Measurements from ENCODE around the gene PHLDB2. TPM values are rescaled to one million over a fixed set of nuclear protein-coding genes. Genes with fewer than 3 reads are reported as not detected.

Gene PHLDB2
- total RNA-seq, 2 experiments from 2014 or later, result 0.75 to 0.81 TPM

- no peaks in the 10 kb centered on the region for H3K9me3 Mint-ChIP-seq (ENCODE audit: low read depth)
- H3K27me3 Mint-ChIP-seq, result no peaks in the 10 kb centered on the region
- no peak for DNase-seq
- H3K4me3 Mint-ChIP-seq, result no peak overlapping the region
- CTCF ChIA-PET, result interaction anchor here (0.8 to 1.4 kb wide), 3 partner anchors 11 to 192 kb away, joined by 3 read pairs; no protein-coding TSS in a partner anchor
- H3K27ac Mint-ChIP-seq, result no peak overlapping the region
- intact Hi-C loops (cut with DNase I, micrococcal nuclease), result no loop called here
- ATAC-seq, result no peak
- peaks cover 3% of the 10 kb centered on the region for H3K4me1 Mint-ChIP-seq
- POLR2A ChIA-PET, result interaction anchor here (0.5 kb wide), 1 partner anchor 856 kb away, joined by 3 read pairs; no protein-coding TSS in a partner anchor
- no peaks in the 10 kb centered on the region for H3K36me3 Mint-ChIP-seq (ENCODE audit: low read depth)
Measured at GRCh38 chr3:111907151-111907550, 48.1 kb downstream of the PHLDB2 start.

DNA sequence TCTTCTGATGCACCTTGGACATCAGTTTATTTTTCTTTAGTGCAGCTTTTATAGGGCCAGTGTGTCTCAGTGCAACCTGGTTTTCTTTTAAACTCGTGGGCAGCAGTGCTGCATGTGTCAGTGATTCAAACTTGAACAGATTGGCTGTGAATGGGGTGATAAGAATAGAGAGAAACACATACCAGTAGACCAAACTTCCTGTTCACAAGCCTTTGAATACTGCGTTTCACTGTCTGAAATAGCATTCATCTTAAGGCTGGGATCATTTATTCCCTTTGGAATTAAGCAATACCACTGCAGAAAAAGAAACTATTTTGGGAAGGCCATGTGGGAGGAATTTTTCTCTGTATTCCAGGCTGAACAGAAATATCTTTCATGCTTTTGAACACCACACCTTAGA, 51.7 kb downstream of the PHLDB2 start:
- ATAC-seq, result no peak
- Mint-ChIP-seq H3K9me3 (ENCODE audit: low read depth) (no peaks in the 10 kb centered on the region), H3K36me3 (ENCODE audit: low read depth) (no peaks in the 10 kb centered on the region), H3K27me3 (no peaks in the 10 kb centered on the region), H3K4me3 (no peak overlapping the region), H3K27ac (no peak overlapping the region), H3K4me1 (no peaks in the 10 kb centered on the region)
- DNase-seq, result no peak
- ChIA-PET POLR2A (no interaction called here), CTCF (no interaction called here)
- intact Hi-C loops (cut with DNase I, micrococcal nuclease), result no loop called here

DNA sequence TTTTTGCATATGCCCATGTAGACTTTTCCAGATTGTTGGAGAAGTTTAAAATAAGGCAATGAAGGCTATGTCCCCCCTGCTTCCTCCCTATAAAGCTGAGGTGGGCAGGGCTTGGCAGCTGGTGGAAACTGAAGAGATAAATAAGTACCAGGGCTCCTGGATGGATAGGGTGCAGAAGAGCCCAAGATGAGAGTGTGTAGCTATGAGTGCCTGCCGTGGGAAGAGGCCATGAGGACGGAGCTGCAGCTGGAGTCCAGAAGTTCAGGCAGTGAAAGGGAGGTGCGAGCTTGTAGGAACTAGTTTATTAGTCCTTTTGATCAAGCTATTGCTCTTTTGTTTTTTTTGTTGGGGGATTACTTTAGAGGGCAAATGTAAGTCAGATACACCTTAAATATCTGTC, 52.4 kb downstream of the PHLDB2 start:
- intact Hi-C loops (cut with DNase I, micrococcal nuclease), result no loop called here
- ATAC-seq (no peak), DNase-seq (no peak)
- Mint-ChIP-seq H3K27me3 (no peaks in the 10 kb centered on the region), H3K9me3 (ENCODE audit: low read depth) (no peaks in the 10 kb centered on the region), H3K36me3 (ENCODE audit: low read depth) (no peaks in the 10 kb centered on the region), H3K27ac (no peak overlapping the region), H3K4me3 (no peak overlapping the region), H3K4me1 (no peaks in the 10 kb centered on the region)
- ChIA-PET CTCF (interaction anchor here (0.6 kb wide), 2 partner anchors 113 to 194 kb away, joined by 3 read pairs; no protein-coding TSS in a partner anchor), POLR2A (no interaction called here)

DNA sequence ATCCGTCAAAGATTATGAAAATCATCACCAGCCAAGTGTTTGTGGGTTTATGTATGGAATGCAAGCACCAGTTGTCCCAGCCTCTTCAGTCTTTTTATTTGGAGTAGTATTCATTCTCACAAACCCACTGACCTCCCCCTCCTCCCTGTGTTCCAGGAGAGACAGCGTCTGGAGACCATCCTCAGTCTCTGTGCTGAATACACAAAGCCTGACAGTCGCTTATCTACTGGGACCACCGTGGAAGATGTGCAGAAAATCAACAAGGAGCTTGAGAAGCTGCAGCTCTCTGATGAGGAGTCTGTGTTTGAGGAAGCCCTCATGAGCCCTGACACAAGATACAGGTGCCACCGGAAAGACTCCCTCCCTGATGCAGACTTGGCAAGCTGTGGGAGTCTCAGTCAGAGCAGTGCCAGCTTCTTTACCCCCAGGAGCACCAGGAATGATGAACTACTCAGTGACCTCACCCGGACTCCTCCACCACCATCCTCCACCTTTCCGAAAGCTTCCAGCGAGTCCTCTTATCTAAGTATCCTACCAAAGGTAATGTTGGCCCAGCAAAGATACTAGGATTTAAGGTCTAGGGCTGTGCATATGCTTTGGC, 54.2 kb downstream of the PHLDB2 start:
- no peaks in the 10 kb centered on the region for H3K36me3 Mint-ChIP-seq (ENCODE audit: low read depth)
- H3K27ac Mint-ChIP-seq, result no peak overlapping the region
- POLR2A ChIA-PET, result interaction anchor here (0.7 kb wide), 1 partner anchor 64 kb away, joined by 3 read pairs; no protein-coding TSS in a partner anchor

DNA sequence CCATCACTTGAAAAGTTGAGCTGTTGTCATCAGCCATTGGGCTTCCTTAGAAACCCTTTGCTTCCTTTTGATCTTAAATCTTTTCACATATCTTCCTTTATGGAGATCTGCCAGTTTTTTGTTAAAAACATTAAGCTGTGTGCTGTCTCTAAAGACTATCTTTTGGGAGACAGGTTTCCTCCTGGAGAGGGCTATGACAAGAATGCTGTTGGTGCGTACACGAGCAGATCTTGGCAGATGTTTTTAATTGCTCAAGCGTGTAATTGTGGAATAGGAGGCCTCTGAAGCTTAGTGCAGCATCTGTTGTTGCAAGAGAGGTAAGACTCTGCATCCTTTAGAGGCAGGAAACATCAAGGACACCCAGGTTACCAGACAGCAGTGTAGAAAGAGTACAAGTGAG, 56.8 kb downstream of the PHLDB2 start:
- DNase-seq (no peak), ATAC-seq (no peak)
- H3K4me3 Mint-ChIP-seq, result no peak overlapping the region
- no peak overlapping the region for H3K27ac Mint-ChIP-seq
- POLR2A ChIA-PET, result no interaction called here
- CTCF ChIA-PET, result interaction anchor here (0.6 to 0.7 kb wide), 3 partner anchors 18 to 459 kb away, joined by 3 to 4 read pairs (median 3); no protein-coding TSS in a partner anchor
- no peaks in the 10 kb centered on the region for H3K4me1 Mint-ChIP-seq
- no peaks in the 10 kb centered on the region for H3K27me3 Mint-ChIP-seq
- peaks cover 4% of the 10 kb centered on the region for H3K36me3 Mint-ChIP-seq (ENCODE audit: low read depth)
- H3K9me3 Mint-ChIP-seq (ENCODE audit: low read depth), result no peaks in the 10 kb centered on the region
- intact Hi-C loops (cut with DNase I, micrococcal nuclease), result no loop called here

More for the DNA sequence above, 54.2 kb downstream of the PHLDB2 start:
- intact Hi-C loops (cut with DNase I, micrococcal nuclease), result loop anchor here in 1 of 2 experiments (2.0 kb wide), 1 partner anchor 18 kb away; no protein-coding TSS in a partner anchor
- H3K4me3 Mint-ChIP-seq, result no peak overlapping the region
- no peaks in the 10 kb centered on the region for H3K4me1 Mint-ChIP-seq
- H3K9me3 Mint-ChIP-seq (ENCODE audit: low read depth), result no peaks in the 10 kb centered on the region
- H3K27me3 Mint-ChIP-seq, result no peaks in the 10 kb centered on the region
- CTCF ChIA-PET, result interaction anchor here (0.6 kb wide), 1 partner anchor 41 kb away, joined by 3 read pairs; no protein-coding TSS in a partner anchor
- DNase-seq, result no peak
- no peak for ATAC-seq

DNA sequence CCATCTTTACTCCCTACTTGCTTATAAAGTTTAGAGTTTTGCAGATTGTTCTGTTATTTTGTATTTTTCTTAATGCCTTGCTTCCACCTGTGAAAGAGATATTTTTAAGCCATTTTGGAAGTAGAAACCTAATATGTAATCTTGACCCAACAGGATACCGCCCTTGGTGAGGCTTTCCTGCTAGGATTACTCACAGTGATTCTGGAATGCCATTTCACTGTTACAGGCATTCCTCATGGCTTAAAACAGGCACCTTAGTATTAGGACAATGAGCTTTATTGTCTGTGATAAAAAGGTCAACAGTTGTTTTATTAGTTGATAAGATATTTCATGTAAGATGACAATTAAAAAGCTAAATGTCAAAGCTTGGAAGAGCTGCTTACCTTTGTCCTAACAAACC, 58.2 kb downstream of the PHLDB2 start:
- intact Hi-C loops (cut with DNase I, micrococcal nuclease), result no loop called here
- no peaks in the 10 kb centered on the region for H3K4me1 Mint-ChIP-seq
- H3K9me3 Mint-ChIP-seq (ENCODE audit: low read depth), result no peaks in the 10 kb centered on the region
- DNase-seq (no peak), ATAC-seq (no peak)
- no peak overlapping the region for H3K4me3 Mint-ChIP-seq
- no peaks in the 10 kb centered on the region for H3K27me3 Mint-ChIP-seq
- H3K27ac Mint-ChIP-seq, result no peak overlapping the region
- ChIA-PET POLR2A (no interaction called here), CTCF (interaction anchor here (1.1 to 1.2 kb wide), 2 partner anchors 57 to 96 kb away, joined by 3 read pairs; no protein-coding TSS in a partner anchor)
- peaks cover 4% of the 10 kb centered on the region for H3K36me3 Mint-ChIP-seq (ENCODE audit: low read depth)

DNA sequence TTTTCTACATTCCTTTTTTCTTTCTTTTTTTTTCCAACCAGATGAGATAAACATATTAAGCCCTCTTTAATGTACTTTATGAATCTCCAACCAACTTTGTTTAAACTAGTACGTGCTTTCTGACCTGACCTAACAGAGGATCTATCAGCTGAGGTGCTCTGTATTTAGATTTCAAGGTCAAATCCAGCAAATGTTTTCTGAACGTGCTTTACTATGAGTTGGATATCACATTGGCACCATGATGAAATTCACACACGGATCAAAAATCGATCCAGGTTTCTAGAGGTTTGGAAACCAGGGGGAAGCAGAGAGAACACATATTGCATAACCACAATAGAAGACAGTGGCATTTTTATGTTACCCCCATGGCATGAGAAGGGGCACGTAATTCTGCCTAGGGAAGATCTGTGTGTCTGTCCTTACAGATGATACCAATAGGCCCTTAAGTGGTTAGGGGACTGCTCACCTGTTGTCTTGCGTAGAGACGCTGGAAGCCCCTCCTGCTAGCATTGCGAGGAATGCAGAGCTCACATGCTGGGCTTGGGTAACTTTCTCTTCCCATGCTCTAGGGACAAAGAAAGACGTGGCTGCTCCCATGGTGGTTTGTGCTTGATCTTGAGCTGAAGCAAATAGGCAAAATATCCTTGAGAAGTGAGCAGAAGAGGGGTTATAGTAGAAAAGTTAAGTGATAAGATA, 60.5 kb downstream of the PHLDB2 start:
- ChIA-PET CTCF (interaction anchor here (1.0 to 1.9 kb wide), 3 partner anchors 10 to 202 kb away, joined by 3 to 5 read pairs (median 5); no protein-coding TSS in a partner anchor), POLR2A (no interaction called here)
- Mint-ChIP-seq H3K4me3 (no peak overlapping the region), H3K4me1 (no peaks in the 10 kb centered on the region), H3K9me3 (ENCODE audit: low read depth) (no peaks in the 10 kb centered on the region), H3K27me3 (no peaks in the 10 kb centered on the region), H3K27ac (no peak overlapping the region), H3K36me3 (ENCODE audit: low read depth) (peaks cover 4% of the 10 kb centered on the region)
- no peak for ATAC-seq
- DNase-seq, result no peak
- intact Hi-C loops (cut with DNase I, micrococcal nuclease), result no loop called here

DNA sequence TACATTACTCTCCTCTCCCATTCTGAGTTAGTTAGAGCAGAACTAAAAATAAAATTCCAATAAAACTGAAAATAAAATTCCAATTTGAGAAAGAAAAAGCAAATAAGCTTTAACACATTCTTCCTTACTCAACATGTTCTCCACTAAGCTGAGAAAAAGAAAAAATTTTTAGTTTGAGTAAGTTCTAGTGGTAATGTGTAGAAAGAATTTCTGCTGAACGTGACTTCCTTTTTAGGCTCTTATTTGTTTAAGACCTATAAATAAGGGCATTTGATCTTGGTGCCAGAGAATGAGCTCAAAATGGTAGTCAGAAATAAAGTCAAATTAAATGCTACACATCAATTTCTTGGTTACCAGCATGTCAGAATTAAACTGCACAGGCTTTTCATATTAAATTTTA, 62.1 kb downstream of the PHLDB2 start:
- H3K36me3 Mint-ChIP-seq (ENCODE audit: low read depth), result peaks cover 4% of the 10 kb centered on the region
- H3K27me3 Mint-ChIP-seq, result no peaks in the 10 kb centered on the region
- POLR2A ChIA-PET, result no interaction called here
- no peak overlapping the region for H3K27ac Mint-ChIP-seq
- intact Hi-C loops (cut with DNase I, micrococcal nuclease), result no loop called here
- no peaks in the 10 kb centered on the region for H3K9me3 Mint-ChIP-seq (ENCODE audit: low read depth)
- DNase-seq (no peak), ATAC-seq (no peak)
- H3K4me3 Mint-ChIP-seq, result no peak overlapping the region
- CTCF ChIA-PET, result interaction anchor here (0.7 to 1.5 kb wide), 5 partner anchors 16 to 546 kb away, joined by 3 read pairs; no protein-coding TSS in a partner anchor
- no peaks in the 10 kb centered on the region for H3K4me1 Mint-ChIP-seq

DNA sequence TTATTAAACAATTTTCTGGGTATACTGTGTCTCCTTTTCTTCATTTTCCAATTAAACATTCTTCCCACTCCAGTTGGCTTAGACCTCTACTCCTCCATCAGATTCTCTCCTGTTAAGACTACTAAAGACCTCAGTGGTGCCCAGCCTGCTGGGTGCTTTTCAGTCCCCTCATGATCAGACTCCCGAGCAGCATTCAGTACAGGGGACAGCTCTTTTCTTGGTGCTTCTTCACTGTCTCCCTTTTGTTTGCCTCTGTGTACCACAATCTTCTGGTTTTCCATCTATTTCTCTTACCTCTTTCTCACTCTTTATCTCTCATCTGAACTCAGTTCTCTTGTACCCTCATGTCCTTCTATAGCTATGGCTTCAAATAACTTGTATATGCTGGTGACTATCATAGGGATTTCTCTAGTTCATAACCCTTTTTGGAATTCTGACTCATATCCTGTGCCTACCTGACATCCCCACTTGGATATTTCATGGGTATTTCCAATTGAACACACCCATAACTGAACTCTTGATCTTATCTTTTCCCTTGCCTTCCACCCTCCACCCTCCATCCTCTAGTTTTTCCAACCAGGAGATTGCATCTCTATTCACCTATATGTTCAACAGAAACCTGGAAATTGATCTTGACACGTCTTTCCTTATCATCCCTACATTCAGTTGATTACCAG, 64.2 kb downstream of the PHLDB2 start:
- no peak for DNase-seq
- no peaks in the 10 kb centered on the region for H3K9me3 Mint-ChIP-seq (ENCODE audit: low read depth)
- H3K36me3 Mint-ChIP-seq (ENCODE audit: low read depth), result peaks cover 4% of the 10 kb centered on the region
- POLR2A ChIA-PET, result no interaction called here
- intact Hi-C loops (cut with DNase I, micrococcal nuclease), result no loop called here
- CTCF ChIA-PET, result interaction anchor here (0.8 to 1.4 kb wide), 2 partner anchors 17 to 44 kb away, joined by 3 to 4 read pairs; no protein-coding TSS in a partner anchor
- no peak overlapping the region for H3K27ac Mint-ChIP-seq
- H3K4me3 Mint-ChIP-seq, result no peak overlapping the region
- H3K4me1 Mint-ChIP-seq, result no peaks in the 10 kb centered on the region
- ATAC-seq, result no peak
- no peaks in the 10 kb centered on the region for H3K27me3 Mint-ChIP-seq

DNA sequence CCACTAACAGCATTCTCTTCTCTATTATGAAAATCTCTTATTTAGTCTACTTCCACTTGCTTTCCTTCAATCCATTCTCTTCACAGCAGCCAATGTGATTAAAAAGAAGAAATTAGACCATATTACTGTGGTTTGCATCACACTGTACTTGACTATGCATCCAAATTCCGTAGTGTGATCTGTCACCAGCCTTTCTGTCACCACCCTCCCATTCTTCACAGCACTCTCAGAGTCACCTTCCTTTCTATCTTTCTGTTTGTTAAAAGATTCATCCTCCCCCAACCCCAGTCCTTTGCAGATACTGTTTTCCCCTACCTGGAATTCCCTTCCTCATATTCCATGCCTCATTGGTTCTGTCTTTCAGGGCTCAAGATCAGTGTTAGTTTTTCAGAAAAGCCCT, 64.7 kb downstream of the PHLDB2 start:
- no peaks in the 10 kb centered on the region for H3K27me3 Mint-ChIP-seq
- intact Hi-C loops (cut with DNase I, micrococcal nuclease), result no loop called here
- CTCF ChIA-PET, result interaction anchor here (1.4 kb wide), 1 partner anchor 17 kb away, joined by 3 read pairs; no protein-coding TSS in a partner anchor
- no peaks in the 10 kb centered on the region for H3K4me1 Mint-ChIP-seq
- no peak for DNase-seq
- H3K36me3 Mint-ChIP-seq (ENCODE audit: low read depth), result peaks cover 4% of the 10 kb centered on the region
- no peak overlapping the region for H3K4me3 Mint-ChIP-seq
- H3K9me3 Mint-ChIP-seq (ENCODE audit: low read depth), result no peaks in the 10 kb centered on the region
- ATAC-seq, result no peak
- H3K27ac Mint-ChIP-seq, result no peak overlapping the region
- POLR2A ChIA-PET, result no interaction called here

- Mint-ChIP-seq H3K9me3 (ENCODE audit: low read depth) (no peaks in the 10 kb centered on the region), H3K27ac (no peak overlapping the region), H3K36me3 (ENCODE audit: low read depth) (no peaks in the 10 kb centered on the region), H3K4me1 (no peaks in the 10 kb centered on the region), H3K4me3 (no peak overlapping the region), H3K27me3 (no peaks in the 10 kb centered on the region)
- ChIA-PET CTCF (no interaction called here), POLR2A (no interaction called here)
- ATAC-seq (no peak), DNase-seq (no peak)
- intact Hi-C loops (cut with DNase I, micrococcal nuclease), result no loop called here
Measured at GRCh38 chr3:111924283-111924682, 65.2 kb downstream of the PHLDB2 start.

All from activated CD4-positive, alpha-beta T cell treated with anti-CD3 and anti-CD28 coated beads for 36 hours (primary cell).